NOMO-1 treated with DMSO at 0.1 percent for 48 hours (cell line): Measurements from ENCODE around the gene ROR1.

Experiments
- DNase-seq: peaks from one replicate; lab custom pipeline; 2025; ENCODE audit not compliant: unreplicated experiment; lab: John Stamatoyannopoulos, UW

ROR1 gene

GRCh38 chr1:64046891-64047290 lies 273.1 kb downstream of the ROR1 start:
- no peak for DNase-seq

DNA sequence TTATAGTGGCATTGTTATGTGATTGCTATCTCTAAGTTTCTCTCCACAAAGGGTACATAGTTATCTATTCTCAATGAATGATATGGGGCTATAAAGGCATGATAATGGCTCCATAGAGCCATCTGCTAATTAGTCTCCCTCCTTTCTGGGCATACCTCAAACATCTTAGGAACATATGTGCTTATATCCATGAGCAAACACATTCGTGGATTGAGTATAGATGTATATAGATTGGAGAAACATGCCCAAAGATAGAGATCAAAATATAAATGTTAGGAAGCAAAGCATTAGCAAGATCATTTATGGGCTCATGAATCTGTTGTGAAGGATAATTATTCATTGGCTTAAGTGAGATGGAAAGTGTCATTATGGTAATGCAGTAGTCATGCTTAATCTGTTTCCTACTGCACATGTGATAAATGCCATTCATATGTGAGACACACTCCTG lies 273.8 kb downstream of the ROR1 start:
- DNase-seq = no peak

GRCh38 chr1:64049900-64050540 lies 276.2 kb downstream of the ROR1 start:
- no peak for DNase-seq

- DNase-seq = no peak
Observed at GRCh38 chr1:64050601-64051000, 276.8 kb downstream of the ROR1 start.

DNA sequence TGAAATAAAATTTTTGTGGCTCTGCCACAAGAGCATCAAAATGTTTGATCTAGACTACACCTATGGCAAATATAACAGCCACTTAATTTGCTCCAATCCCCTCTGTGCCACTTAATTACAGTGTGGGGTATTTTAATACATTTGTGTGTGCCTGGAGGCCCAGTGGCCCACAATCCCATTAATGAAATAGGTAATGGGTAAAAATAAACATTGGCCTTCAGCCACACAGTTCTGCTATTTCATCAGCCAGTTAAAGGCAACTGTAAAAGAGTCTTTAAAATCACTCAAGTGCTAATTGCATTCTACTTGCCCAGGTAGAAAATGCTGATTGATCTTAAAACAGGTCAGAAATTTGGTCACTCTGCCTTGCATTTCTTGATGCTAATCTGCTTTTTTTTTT lies 278.0 kb downstream of the ROR1 start:
- DNase-seq = no peak

DNA sequence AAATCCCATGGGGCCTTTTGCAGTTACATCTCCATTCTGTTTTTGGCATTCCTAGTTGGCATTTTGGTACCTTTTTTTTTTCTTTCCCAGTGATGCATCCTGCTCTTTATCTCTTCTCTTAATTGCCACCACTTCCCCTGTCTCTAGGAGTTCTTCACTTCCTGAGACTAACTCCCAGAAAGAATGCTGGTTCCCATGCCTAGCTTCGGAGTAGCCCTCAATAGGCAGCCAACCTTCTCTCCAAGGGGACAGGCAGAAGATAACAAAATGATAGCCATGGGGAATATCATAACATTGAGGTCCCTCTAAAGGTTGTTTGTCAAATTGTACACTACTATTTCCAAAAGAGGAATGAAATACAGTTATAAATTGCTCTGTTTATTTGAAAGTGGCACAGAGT lies 279.0 kb downstream of the ROR1 start:
- no peak for DNase-seq

GRCh38 chr1:64055310-64055709 lies 281.5 kb downstream of the ROR1 start:
- no peak for DNase-seq

DNA sequence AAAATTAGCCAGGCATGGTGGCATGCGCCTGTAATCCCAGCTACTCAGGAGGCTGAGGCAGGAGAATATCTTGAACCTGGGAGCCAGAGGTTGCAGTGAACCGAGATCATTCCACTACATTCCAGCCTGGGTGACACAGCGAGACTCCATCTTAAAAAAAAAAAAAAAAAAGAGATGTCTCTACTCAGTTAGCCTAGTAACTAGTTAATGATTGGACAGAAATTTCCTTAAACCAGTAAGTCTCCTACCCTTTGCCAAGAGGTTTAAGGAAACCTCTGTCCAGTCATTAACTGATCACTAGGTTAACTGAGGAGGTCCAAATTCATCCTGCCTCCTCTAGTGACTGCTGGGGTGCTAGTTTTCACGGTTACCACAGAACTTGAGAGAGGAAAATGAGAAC lies 285.7 kb downstream of the ROR1 start:
- no peak for DNase-seq

GRCh38 chr1:64060611-64061302 lies 286.9 kb downstream of the ROR1 start:
- no peak for DNase-seq

- no peak for DNase-seq
Observed at GRCh38 chr1:64061430-64062104, 287.8 kb downstream of the ROR1 start.

- DNase-seq = no peak
Observed at GRCh38 chr1:64062529-64062928, 288.7 kb downstream of the ROR1 start.

DNA sequence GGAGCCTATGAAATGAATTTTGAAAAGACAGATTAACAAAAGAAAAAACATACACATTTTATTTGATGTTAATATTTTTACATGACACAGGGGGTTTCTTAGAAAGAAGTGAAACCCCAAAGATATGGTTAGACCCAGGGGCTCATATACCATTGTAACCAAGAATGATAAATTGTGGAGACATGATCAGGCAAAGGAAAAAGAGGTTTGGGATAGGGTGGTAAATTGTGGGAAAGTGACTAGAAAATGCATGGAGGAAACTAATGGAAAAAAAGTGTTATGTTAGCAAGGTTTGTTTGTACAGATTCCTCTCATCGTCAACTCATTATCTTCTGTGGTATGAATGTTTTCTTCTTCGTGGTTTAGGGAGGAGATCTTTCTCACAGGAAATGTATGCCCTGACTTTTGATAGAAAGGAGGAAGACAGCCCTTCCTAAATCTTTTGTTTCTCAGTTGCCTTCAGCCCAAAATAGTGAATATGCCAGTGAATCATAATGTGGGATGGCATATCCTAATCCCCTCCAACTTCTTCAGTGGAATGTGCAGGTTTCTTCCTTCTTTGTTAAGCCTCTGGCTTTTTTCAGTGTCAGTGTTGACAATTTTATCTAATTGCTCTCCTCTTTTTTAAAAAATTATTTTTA lies 289.2 kb downstream of the ROR1 start:
- no peak for DNase-seq

- DNase-seq = no peak
Observed at GRCh38 chr1:64065571-64065970, 291.8 kb downstream of the ROR1 start.

GRCh38 chr1:64072089-64072793 lies 298.4 kb downstream of the ROR1 start:
- DNase-seq = no peak

DNA sequence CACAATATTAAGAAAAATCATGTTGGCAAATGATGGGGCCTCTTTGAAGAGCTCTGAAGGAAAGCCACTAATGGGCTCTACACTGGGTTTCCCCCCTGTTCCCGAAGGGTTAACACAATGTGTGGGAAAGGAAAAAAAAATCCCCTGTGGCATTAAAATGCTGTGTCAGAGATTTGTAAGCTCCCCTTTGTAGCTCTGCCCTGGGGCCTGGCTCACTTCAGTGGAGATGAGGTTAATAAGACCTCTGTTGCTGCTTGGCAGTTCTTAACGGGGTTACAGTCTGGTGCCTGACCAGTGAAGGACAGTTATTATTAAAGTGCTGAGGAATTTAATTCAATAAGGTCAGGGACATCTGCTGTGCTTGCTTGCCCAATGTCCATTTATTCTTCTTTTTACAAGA lies 299.9 kb downstream of the ROR1 start:
- DNase-seq = no peak

GRCh38 chr1:64074767-64075166 lies 300.9 kb downstream of the ROR1 start:
- no peak for DNase-seq

- DNase-seq = no peak
Observed at GRCh38 chr1:64077281-64077940, 303.6 kb downstream of the ROR1 start.

- no peak for DNase-seq
Observed at GRCh38 chr1:64080941-64081562, 307.2 kb downstream of the ROR1 start.

DNA sequence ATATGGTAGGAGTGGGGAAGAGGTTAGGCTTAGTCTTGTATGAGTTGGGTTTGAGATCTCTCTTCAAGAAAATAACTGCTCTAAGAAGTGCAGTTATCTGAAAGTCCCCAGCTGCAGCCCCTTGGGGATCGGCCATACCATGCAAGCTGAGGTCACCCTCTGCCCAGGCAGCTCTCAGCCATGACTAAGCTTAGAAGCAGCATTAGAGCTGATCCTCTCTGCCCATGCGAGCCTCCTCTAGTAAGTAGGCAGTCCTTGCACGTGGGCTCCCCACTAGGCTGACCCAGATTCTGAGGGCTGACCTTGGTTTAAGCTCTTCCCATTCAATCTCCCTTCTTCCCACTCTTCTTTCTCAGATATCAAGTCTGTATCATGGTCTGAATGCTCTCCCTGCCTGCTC lies 308.6 kb downstream of the ROR1 start:
- no peak for DNase-seq

DNA sequence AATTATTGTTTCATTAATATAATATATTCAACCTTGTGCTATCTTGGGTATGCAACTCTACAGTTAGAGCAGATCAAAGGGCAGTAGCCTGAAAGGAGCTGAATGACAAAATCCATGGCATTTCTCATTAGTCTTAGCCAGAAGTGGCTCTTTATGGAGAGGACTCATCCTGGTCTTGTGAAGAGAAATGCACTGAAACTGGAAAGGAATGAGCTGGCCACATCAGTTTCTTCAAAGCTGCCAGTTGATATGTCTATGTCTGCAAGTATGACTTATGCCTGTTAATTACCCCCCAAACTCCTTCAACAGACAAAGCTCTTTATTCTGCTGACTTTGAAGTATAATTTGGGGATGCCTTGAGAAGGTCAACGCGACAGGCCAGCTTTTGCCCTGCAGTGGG lies 310.6 kb downstream of the ROR1 start:
- DNase-seq = no peak
